H9 (cell line): ENCODE results near the gene LOXL1. TPM values are rescaled to one million over a fixed set of nuclear protein-coding genes. Genes with fewer than 3 reads are reported as not detected.

Source experiments
- DNase-seq: peaks from one replicate; pipeline ENCODE4 v3.0.0-alpha.2; 2017
- H2AFZ ChIP-seq: one replicate; pipeline ENCODE4 v1.6.1; 2013; ENCODE audit warnings: mild to moderate bottlenecking, low read length, control low read depth, moderate library complexity
- H2AK5ac ChIP-seq: 2 replicates; pipeline ENCODE4 v1.6.1; 2013; ENCODE audit warnings: low read length, control low read depth, mixed read lengths; ENCODE audit not compliant: insufficient read length
- H2BK120ac ChIP-seq: one replicate; pipeline ENCODE4 v1.6.1; 2013; ENCODE audit warnings: low read depth, mild to moderate bottlenecking, low read length, control low read depth, inconsistent platforms; ENCODE audit not compliant: poor library complexity, severe bottlenecking
- H2BK12ac ChIP-seq: 2 replicates; pipeline ENCODE4 v1.6.1; 2013; ENCODE audit warnings: low read length, control low read depth, mixed read lengths, low read depth; ENCODE audit not compliant: insufficient read length
- H2BK15ac ChIP-seq: 2 replicates; pipeline ENCODE4 v1.6.1; 2013; ENCODE audit warnings: low read depth, low read length, control low read depth
- H2BK20ac ChIP-seq: one replicate; pipeline ENCODE4 v1.6.1; 2013; ENCODE audit warnings: low read depth, mild to moderate bottlenecking, low read length, control low read depth, inconsistent platforms; ENCODE audit not compliant: poor library complexity, severe bottlenecking
- H2BK5ac ChIP-seq: 2 replicates; pipeline ENCODE4 v1.6.1; 2013; ENCODE audit warnings: low read length, control low read depth, mixed read lengths; ENCODE audit not compliant: insufficient read length
- H3K14ac ChIP-seq: 2 replicates; pipeline ENCODE4 v1.6.1; 2013; ENCODE audit warnings: low read length, control low read depth; ENCODE audit not compliant: insufficient read depth
- H3K18ac ChIP-seq: 2 replicates; pipeline ENCODE4 v1.6.1; 2013; ENCODE audit warnings: low read depth, mild to moderate bottlenecking, mixed read lengths, low read length, control low read depth; ENCODE audit not compliant: insufficient read length
- H3K23ac ChIP-seq: 2 replicates; pipeline ENCODE4 v1.6.1; 2013; ENCODE audit warnings: low read length, control low read depth, mixed read lengths, low read depth; ENCODE audit not compliant: insufficient read length
- H3K23me2 ChIP-seq: 2 replicates; pipeline ENCODE4 v1.6.1; 2013; ENCODE audit warnings: low read depth, mild to moderate bottlenecking, mixed read lengths, low read length, control low read depth; ENCODE audit not compliant: insufficient read length, poor library complexity, severe bottlenecking
- H3K27ac ChIP-seq: 2 replicates; pipeline ENCODE4 v1.5.1; 2013; ENCODE audit warnings: low read length, control low read depth, mixed read lengths, low read depth; ENCODE audit not compliant: insufficient read length
- H3K27me3 ChIP-seq: 2 replicates; pipeline ENCODE4 v1.6.1; 2013; ENCODE audit warnings: low read length, control low read depth, inconsistent platforms; ENCODE audit not compliant: insufficient read depth
- H3K4ac ChIP-seq: 2 replicates; pipeline ENCODE4 v1.6.1; 2013; ENCODE audit warnings: low read depth, mild to moderate bottlenecking, control low read depth, inconsistent platforms, low read length, moderate library complexity
- H3K4me1 ChIP-seq: 2 replicates; pipeline ENCODE4 v1.6.1; 2013; ENCODE audit warnings: low read length, control low read depth, inconsistent platforms; ENCODE audit not compliant: insufficient read depth
- H3K4me2 ChIP-seq: 2 replicates; pipeline ENCODE4 v1.6.1; 2013; ENCODE audit warnings: low read length, control low read depth, mixed read lengths; ENCODE audit not compliant: insufficient read length, insufficient read depth
- H3K56ac ChIP-seq: 2 replicates; pipeline ENCODE4 v1.6.1; 2013; ENCODE audit warnings: low read depth, mild to moderate bottlenecking, mixed read lengths, low read length, control low read depth; ENCODE audit not compliant: insufficient read length
- H3K79me1 ChIP-seq: 2 replicates; pipeline ENCODE4 v1.6.1; 2013; ENCODE audit warnings: low read depth, mild to moderate bottlenecking, moderate library complexity, low read length, control low read depth, inconsistent platforms; ENCODE audit not compliant: insufficient read depth, poor library complexity, severe bottlenecking
- H3K79me2 ChIP-seq: 2 replicates; pipeline ENCODE4 v1.6.1; 2013; ENCODE audit warnings: low read length, control low read depth, inconsistent platforms; ENCODE audit not compliant: insufficient read depth
- H3K9ac ChIP-seq: 2 replicates; pipeline ENCODE4 v1.6.1; 2013; ENCODE audit warnings: low read length, control low read depth, mixed read lengths; ENCODE audit not compliant: insufficient read length; ENCODE audit errors: extremely low read depth
- H3K9me3 ChIP-seq: one replicate; pipeline ENCODE4 v1.6.1; 2013; ENCODE audit warnings: low read depth, low read length, inconsistent platforms; ENCODE audit not compliant: control insufficient read depth
- H3T11ph ChIP-seq: one replicate; pipeline ENCODE4 v1.6.1; 2013; ENCODE audit warnings: mild to moderate bottlenecking, low read length, control low read depth, inconsistent platforms
- H4K20me1 ChIP-seq: one replicate; pipeline ENCODE4 v1.6.1; 2013; ENCODE audit not compliant: control insufficient read depth, insufficient read length, insufficient read depth
- H4K5ac ChIP-seq: 2 replicates; pipeline ENCODE4 v1.6.1; 2013; ENCODE audit warnings: low read depth, mild to moderate bottlenecking, mixed read lengths, low read length, control low read depth; ENCODE audit not compliant: insufficient read length
- H4K8ac ChIP-seq: replicated peaks from 2 replicates; pipeline ENCODE4 v1.6.1; 2013; ENCODE audit warnings: low read length, control low read depth, mixed read lengths, low read depth; ENCODE audit not compliant: insufficient read length
- H4K91ac ChIP-seq: 2 replicates; pipeline ENCODE4 v1.6.1; 2013; ENCODE audit warnings: low read depth, mild to moderate bottlenecking, moderate library complexity, mixed read lengths, low read length, control low read depth; ENCODE audit not compliant: insufficient read length
- H3K27ac Mint-ChIP-seq, 3 experiments: 2 replicates in 2 of 3; 3 replicates in 1 of 3; pipeline ENCODE4 v1.8.0; 2020 to 2021; ENCODE audit warnings: mixed read lengths in 3 of 3, mild to moderate bottlenecking in 1 of 3, moderate library complexity in 1 of 3
- H3K27me3 Mint-ChIP-seq: 2 replicates; pipeline ENCODE4 v1.8.0; 2021; ENCODE audit warnings: low read depth, mild to moderate bottlenecking, moderate library complexity, mixed read lengths
- H3K36me3 Mint-ChIP-seq, 3 experiments: 2 replicates in 2 of 3; 3 replicates in 1 of 3; pipeline ENCODE4 v1.8.0; 2020 to 2021; ENCODE audit warnings: low read depth in 3 of 3, mixed read lengths in 3 of 3; ENCODE audit not compliant: insufficient read depth in 1 of 3
- H3K4me1 Mint-ChIP-seq, 2 experiments: 2 replicates each; pipeline ENCODE4 v1.8.0; 2020; ENCODE audit warnings: mixed read lengths in 2 of 2
- H3K4me3 Mint-ChIP-seq, 2 experiments: 2 replicates in 1 of 2; 3 replicates in 1 of 2; pipeline ENCODE4 v1.8.0; 2020 to 2021; ENCODE audit warnings: mild to moderate bottlenecking in 2 of 2, mixed read lengths in 2 of 2, moderate library complexity in 1 of 2
- H3K9me3 Mint-ChIP-seq, 2 experiments: 2 replicates in 1 of 2; 3 replicates in 1 of 2; pipeline ENCODE4 v1.8.0; 2020; ENCODE audit warnings: mild to moderate bottlenecking in 2 of 2, mixed read lengths in 2 of 2, moderate library complexity in 1 of 2
- WGBS: extraction: QIAGEN DNeasy Blood & Tissue Kit; methylation state at CpG from one replicate; pipeline ENCODE4 v1.1.7; 2013; ENCODE audit warnings: missing lambda C conversion rate, low lambda C conversion rate, mixed read lengths; ENCODE audit not compliant: insufficient read length; ENCODE audit errors: extremely low coverage; 5-methylcytosine and 5-hydroxymethylcytosine counted together
- total RNA-seq: library from RNA; stranded (reverse); gene quantifications from 2 replicates; pipeline ENCODE4 v1.2.1, GENCODE V29; 2021
- TF ChIP-seq, protein P1 (sequence below): fragments of 200-600 bp; sonication (generic); conservative IDR thresholded peaks from 3 replicates; pipeline ENCODE4 v1.8.0; 2021; ENCODE audit warnings: antibody characterized with exemption, mild to moderate bottlenecking

Gene LOXL1
- total RNA-seq, 1 experiment from 2014 or later: 9.1 TPM

DNA sequence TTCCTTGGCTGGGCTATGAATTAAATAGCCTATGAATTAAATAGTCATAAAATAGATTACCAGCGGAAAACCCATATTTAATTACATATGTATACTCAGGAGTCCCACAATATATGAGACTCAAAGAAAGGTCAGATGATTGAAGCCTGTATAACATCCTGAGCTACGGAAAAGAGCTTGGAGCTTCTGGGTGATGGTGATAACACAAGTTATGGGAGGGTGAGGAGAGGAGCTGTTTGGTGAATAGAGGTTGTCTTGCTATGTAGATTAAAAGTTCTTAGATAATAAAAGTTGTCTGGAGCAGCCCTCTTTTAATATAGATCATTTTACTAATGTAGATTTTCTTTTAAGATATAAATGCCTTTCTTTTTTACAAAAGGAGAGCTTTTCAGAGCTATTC is 70.0 kb downstream of the LOXL1 start:
- no peaks in the 10 kb centered on the region for H3K4me1 ChIP-seq
- H4K20me1 ChIP-seq: no peaks in the 10 kb centered on the region
- peaks cover 0 to 15% (median 8%) of the 10 kb centered on the region in 3 experiments; a peak in 5 of 7 replicates for H3K36me3 Mint-ChIP-seq
- no peak overlapping the region for H2BK15ac ChIP-seq
- no peak overlapping the region for H3K9ac ChIP-seq
- no peak overlapping the region for H3K18ac ChIP-seq
- no peak overlapping the region for H4K8ac ChIP-seq
- no peak for DNase-seq
- H3K4me3 Mint-ChIP-seq: peak overlapping the region in 1 of 2 experiments; percentile 93; a peak in 2 of 5 replicates
- no peak overlapping the region for H3K4me2 ChIP-seq
- no peak overlapping the region for H4K5ac ChIP-seq
- H3K9me3 ChIP-seq: no peaks in the 10 kb centered on the region
- no peaks in the 10 kb centered on the region for H3K27me3 ChIP-seq
- no peak overlapping the region for H4K91ac ChIP-seq
- H3T11ph ChIP-seq: no peak overlapping the region
- H2BK120ac ChIP-seq: no peak overlapping the region
- H2AFZ ChIP-seq: no peak overlapping the region
- H3K14ac ChIP-seq: no peak overlapping the region
- H3K9me3 Mint-ChIP-seq: no peaks in the 10 kb centered on the region; a peak in 1 of 5 replicates
- H2BK12ac ChIP-seq: no peak overlapping the region
- WGBS: no CpG with 5 or more reads among the region's 2 CpGs
- H3K4me1 Mint-ChIP-seq: peaks cover 20 to 28% of the 10 kb centered on the region in 2 experiments
- H2BK20ac ChIP-seq: no peak overlapping the region
- H3K4ac ChIP-seq: no peak overlapping the region
- no peak overlapping the region for H3K27ac Mint-ChIP-seq
- H2AK5ac ChIP-seq: no peak overlapping the region
- peaks cover 11% of the 10 kb centered on the region for H3K23me2 ChIP-seq
- no peak overlapping the region for H3K27ac ChIP-seq
- H3K23ac ChIP-seq: no peak overlapping the region
- TF ChIP-seq, protein P1, sequence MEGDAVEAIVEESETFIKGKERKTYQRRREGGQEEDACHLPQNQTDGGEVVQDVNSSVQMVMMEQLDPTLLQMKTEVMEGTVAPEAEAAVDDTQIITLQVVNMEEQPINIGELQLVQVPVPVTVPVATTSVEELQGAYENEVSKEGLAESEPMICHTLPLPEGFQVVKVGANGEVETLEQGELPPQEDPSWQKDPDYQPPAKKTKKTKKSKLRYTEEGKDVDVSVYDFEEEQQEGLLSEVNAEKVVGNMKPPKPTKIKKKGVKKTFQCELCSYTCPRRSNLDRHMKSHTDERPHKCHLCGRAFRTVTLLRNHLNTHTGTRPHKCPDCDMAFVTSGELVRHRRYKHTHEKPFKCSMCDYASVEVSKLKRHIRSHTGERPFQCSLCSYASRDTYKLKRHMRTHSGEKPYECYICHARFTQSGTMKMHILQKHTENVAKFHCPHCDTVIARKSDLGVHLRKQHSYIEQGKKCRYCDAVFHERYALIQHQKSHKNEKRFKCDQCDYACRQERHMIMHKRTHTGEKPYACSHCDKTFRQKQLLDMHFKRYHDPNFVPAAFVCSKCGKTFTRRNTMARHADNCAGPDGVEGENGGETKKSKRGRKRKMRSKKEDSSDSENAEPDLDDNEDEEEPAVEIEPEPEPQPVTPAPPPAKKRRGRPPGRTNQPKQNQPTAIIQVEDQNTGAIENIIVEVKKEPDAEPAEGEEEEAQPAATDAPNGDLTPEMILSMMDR: no peak
- H3K79me2 ChIP-seq: no peaks in the 10 kb centered on the region; the same call in 1 of the 2 replicates
- H3K79me1 ChIP-seq: peaks cover 3% of the 10 kb centered on the region
- no peak overlapping the region for H3K56ac ChIP-seq
- H2BK5ac ChIP-seq: no peak overlapping the region
- peaks cover 16% of the 10 kb centered on the region for H3K27me3 Mint-ChIP-seq
